ENCODE data around the gene UBE3C.
"Not testable (repeated sequence)": the region's sequence is repeated elsewhere in the genome, so short reads cannot be mapped to it uniquely, and the experiment has no call there.

Gene UBE3C

GRCh38 chr7:157235357-157236333, 96.9 kb downstream of the UBE3C start:
- DNase-seq (ENCODE audit: low read depth), result no peak

GRCh38 chr7:157238087-157238486, 99.4 kb downstream of the UBE3C start:
- DNase-seq (ENCODE audit: low read depth), result no peak

DNA sequence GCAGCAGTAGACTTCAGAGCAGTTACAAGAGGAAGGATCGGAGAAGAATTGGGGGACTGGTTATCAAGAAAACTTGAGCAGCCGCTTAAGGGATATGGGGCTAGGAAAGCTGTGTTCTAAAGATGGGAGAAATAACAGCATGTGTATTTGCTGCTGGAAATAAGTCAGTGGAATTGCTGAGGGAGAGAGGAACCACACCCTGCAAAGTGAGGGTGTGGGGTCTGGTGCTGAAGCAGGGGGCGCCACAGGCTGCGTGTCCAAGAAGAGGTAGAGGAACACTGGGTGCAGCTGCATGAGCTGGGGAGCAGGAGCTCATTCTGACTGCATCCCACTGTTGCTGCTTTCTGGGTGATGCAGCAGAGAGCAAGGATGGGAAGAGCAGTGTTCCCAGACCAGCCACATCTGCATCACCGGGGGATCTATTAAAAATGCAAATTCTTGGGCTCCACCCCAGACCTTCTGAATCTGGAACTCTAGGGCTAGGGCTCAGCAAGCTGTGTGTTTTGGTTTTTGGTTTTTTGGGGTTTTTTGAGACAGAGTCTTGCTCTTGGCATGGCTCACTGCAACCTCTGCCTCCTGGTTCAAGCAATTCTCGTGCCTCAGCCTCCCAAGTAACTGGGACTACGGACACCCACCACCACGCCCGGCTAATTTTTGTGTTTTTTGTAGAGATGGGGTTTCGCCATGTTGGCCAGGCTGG, 101.0 kb downstream of the UBE3C start:
- no peak for DNase-seq (ENCODE audit: low read depth)

GRCh38 chr7:157241631-157242030, 102.9 kb downstream of the UBE3C start:
- no peak for DNase-seq (ENCODE audit: low read depth)

DNA sequence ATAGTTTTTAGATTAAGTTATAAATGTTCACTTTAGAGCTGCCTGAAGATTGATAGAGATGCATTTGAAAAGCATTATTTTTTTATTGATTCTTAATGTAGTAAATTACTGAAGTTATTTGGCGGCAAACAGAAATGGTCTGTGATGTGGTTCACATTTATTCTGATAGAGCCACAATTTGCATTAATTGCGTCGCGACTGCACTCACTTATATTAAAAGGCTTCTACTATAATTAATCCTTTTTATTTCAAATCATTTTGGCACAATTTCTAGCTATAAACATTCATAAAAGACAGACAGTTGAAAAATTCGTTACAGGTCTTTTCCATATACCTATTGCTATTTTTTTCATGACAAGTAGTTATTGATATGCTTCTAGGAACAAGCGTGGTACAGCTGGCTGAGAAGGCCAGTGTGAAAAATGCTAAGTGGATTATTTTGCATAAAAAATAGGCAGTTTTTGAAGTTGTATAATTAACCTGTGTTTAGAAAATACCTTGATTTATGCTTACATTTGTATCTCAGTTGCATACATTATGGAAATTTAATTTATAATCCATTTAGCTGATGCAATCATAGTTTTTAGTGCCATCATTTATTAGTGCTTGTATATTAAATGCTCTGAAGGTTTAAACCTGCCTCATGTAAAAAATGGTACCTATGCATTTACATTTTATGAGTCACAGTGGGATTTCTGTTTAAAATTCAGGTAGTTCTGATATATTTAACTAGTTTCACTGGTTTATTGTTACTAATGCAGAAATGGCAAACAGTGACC, 106.0 kb downstream of the UBE3C start:
- no peak for DNase-seq (ENCODE audit: low read depth)

- DNase-seq (ENCODE audit: low read depth), result no peak
Measured at GRCh38 chr7:157246052-157246451, 107.3 kb downstream of the UBE3C start.

GRCh38 chr7:157248659-157249058, 109.9 kb downstream of the UBE3C start:
- DNase-seq (ENCODE audit: low read depth), result no peak

- peak; percentile 27 for DNase-seq (ENCODE audit: low read depth)
Measured at GRCh38 chr7:157250605-157251228, 112.0 kb downstream of the UBE3C start.

DNA sequence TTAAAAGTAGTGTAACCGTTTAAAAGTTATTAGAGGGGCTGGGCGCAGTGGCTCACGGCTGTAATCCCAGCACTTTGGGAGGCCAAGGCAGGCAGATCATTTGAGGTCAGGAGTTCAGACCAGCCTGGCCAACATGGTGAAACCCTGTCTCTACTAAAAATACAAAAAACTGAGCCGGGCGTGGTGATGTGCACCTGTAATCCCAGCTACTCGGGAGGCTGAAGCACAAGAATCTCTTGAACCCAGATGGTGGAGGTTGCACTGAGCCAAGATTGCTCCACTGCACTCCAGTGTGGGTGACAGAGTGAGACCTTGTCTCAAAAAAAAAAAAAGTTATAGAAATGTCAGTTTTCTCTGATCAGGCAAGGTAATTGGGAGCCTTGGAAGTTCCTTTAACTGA, 113.1 kb downstream of the UBE3C start:
- not testable (repeated sequence) for DNase-seq (ENCODE audit: low read depth)

- DNase-seq (ENCODE audit: low read depth), result no peak
Measured at GRCh38 chr7:157253850-157254249, 115.1 kb downstream of the UBE3C start.

DNA sequence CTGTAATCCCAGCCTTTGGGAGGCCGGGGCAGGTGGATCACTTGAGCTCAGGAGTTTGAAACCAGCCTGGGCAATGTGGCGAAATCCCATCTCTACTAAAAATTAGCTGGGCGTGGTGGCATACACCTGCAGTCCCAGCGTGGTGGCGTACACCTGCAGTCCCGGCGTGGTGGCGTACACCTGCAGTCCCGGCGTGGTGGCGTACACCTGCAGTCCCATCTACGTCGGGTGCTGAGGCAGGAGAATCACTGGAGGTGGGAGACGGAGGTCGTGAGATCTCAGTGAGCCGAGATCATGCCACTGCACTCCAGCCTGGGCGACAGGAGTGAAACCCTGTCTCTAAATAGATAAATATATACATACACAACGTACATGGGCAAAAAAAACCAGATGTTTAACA, 116.1 kb downstream of the UBE3C start:
- DNase-seq (ENCODE audit: low read depth), result not testable (repeated sequence)

GRCh38 chr7:157255201-157255606, 116.5 kb downstream of the UBE3C start:
- no peak for DNase-seq (ENCODE audit: low read depth)

DNA sequence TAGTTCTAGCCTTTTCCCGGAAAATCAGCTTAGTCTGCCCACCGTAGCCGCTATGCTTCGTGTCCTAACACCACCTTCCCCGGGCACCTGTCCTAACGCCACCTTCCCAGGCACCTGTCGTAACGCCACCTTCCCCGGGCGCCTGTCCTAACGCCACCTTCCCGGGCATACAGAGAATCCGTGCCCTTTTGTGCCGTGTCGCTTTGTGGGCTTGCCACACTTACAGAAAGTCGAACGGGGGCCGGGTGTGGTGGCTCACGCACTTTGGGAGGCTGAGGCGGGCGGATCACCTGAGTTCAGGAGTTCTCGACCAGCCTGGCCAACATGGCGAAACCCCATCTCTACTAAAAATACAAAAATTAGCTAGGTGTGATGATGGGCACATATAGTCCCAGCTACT, 124.4 kb downstream of the UBE3C start:
- no peak for DNase-seq (ENCODE audit: low read depth)

DNA sequence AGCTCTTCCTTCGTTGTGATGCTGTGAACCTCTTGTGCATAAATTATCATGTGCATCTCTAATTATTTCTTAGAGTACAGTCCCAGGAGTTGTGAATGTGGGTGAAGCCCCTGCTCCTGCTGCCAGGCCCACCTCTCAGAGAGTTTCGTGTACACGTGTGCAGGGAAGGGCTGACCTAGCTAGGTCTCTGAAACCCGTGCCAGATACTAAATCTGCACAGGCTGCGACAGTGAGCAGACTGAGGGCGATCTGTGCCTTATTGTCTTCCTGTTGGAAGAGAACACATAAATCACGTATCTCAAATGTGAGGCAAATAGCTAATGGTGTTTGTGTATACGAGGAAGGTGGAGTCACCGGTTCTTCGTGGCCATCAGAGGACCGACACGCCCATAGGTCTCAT, 126.3 kb downstream of the UBE3C start:
- no peak for DNase-seq (ENCODE audit: low read depth)

GRCh38 chr7:157266272-157266671, 127.5 kb downstream of the UBE3C start:
- DNase-seq (ENCODE audit: low read depth), result no peak

DNA sequence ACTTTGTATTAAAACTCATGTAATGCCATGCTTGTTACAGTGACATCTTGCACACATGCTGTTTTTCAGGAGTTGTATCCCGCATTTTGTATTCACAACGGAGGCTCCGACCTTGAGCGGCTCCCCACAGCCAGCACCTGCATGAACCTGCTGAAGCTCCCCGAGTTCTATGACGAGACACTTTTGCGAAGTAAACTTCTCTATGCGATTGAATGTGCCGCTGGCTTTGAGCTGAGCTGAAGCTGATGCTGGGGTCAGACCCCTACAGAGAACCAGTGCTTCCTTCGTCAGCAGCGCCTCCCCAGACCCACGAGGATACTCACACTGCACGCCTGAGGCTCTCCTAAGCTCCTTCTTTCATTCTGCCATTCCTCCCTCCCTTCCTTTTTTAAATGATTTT, 128.8 kb downstream of the UBE3C start:
- no peak for DNase-seq (ENCODE audit: low read depth)

GRCh38 chr7:157267956-157268355, 129.2 kb downstream of the UBE3C start:
- DNase-seq (ENCODE audit: low read depth), result no peak

- no peak for DNase-seq (ENCODE audit: low read depth)
Measured at GRCh38 chr7:157268540-157268939, 129.8 kb downstream of the UBE3C start.

- no peak for DNase-seq (ENCODE audit: low read depth)
Measured at GRCh38 chr7:157269341-157270059, 130.8 kb downstream of the UBE3C start.

DNA sequence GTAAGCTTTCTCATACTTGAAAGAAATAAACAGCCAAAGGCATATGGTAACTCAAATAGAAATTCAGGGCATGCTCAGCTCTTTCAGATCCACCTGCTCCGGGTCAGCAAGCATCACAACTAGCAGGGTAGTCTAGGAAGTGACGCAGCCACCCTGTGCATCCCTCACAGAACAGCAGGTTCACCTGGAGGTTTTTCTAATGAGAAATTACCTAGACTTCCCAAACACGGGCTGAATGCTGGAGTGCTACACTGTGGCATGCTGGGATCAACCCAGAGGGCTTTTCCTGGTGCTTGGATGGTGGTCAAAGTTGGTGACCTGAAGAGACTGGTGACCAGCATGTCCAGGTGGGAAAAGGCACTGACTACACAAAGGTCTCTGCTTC, 131.3 kb downstream of the UBE3C start:
- no peak for DNase-seq (ENCODE audit: low read depth)

DNA sequence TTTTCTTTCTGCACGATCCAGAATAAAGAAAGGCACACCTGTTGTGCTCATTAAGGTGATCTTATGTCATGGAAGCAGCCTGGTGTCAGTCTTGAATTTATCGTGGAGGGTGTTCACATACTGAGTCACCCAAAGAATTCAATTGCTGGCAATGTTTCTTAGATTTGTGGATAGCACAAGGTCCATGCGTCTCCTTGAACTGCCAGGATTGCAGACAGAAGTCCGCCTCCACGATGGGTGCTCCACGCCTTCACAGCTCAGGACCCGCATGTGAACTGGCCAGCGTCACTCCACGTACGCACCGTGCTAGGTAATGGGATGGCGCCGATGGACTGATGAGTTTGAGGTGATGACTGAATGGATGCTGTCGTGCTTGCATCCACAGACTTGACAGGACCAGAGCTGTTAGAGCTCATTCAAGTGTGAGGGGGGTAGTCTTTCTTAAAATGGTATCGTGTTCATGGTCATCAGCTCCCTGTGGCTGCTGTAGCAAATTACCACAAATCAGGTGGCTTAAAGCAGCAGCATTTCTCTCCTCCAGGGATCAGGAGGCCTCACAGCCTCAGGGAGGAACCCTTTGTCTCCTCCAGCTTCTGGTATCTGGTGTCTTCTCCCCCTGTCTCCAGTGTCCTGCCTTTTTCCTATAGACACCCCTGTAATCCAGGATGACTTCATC, 132.7 kb downstream of the UBE3C start:
- no peak for DNase-seq (ENCODE audit: low read depth)

Measured in activated T-cell treated with anti-CD3 and anti-CD28 coated beads for 1 hour (primary cell).